Right lobe of liver (tissue), 6 donors: ENCODE data around the gene RANBP17. TPM values are rescaled to one million over a fixed set of nuclear protein-coding genes. Genes with fewer than 3 reads are reported as not detected.

Experiments used
- ATAC-seq, 4 donors: fragments of 200-7000 bp; cut with Tn5 transposase; one replicate each; pipeline ENCODE4 v1.9.1; 2020; ENCODE audit warnings: mild to moderate bottlenecking in 4 of 4, moderate library complexity in 4 of 4
- DNase-seq, 3 donors: peaks; one replicate each; pipeline ENCODE4 v3.0.0-alpha.2; 2020
- H3K27ac ChIP-seq, 3 donors: fragments of 200-600 bp; one replicate each; pipeline ENCODE4 v1.8.0; 2022
- H3K27me3 ChIP-seq, 2 donors: fragments of 200-600 bp; one replicate each; pipeline ENCODE4 v1.8.0; 2022
- H3K36me3 ChIP-seq, 4 donors: fragments of 200-600 bp; sonication (generic) in 1 of 4; one replicate each; pipeline versions ENCODE4 v1.5.1 to v1.8.0; 2017 to 2022; ENCODE audit warnings: control low read depth in 1 of 4
- H3K4me1 ChIP-seq, 4 donors: fragments of 200-600 bp; sonication (generic) in 1 of 4; one replicate each; pipeline versions ENCODE4 v1.5.1 to v1.8.0; 2017 to 2022; ENCODE audit warnings: control low read depth in 1 of 4
- H3K4me3 ChIP-seq, 3 donors: fragments of 200-600 bp; one replicate each; pipeline ENCODE4 v1.8.0; 2022
- H3K9me3 ChIP-seq, 4 donors: fragments of 200-600 bp; sonication (generic) in 1 of 4; one replicate each; pipeline versions ENCODE4 v1.5.1 to v1.8.0; 2017 to 2022; ENCODE audit warnings: control low read depth in 1 of 4
- CTCF ChIP-seq, 4 donors: fragments of 200-600 bp in 3 of 4; fragments of 450-650 bp in 1 of 4; IDR thresholded peaks; one replicate each; pipeline versions ENCODE4 v1.5.1 to v1.8.0; 2016 to 2022; ENCODE audit warnings: antibody characterized with exemption in 4 of 4, mild to moderate bottlenecking in 2 of 4
- POLR2A ChIP-seq: fragments of 450-650 bp; IDR thresholded peaks from one replicate; pipeline ENCODE4 v1.6.1; 2017; ENCODE audit warnings: antibody characterized with exemption, mild to moderate bottlenecking
- WGBS: methylation state at CpG from one replicate; pipeline ENCODE4 v1.1.6; 2018; ENCODE audit warnings: low coverage, low lambda C conversion rate; ENCODE audit not compliant: insufficient coverage; ENCODE audit errors: missing lambda C conversion rate; 5-methylcytosine and 5-hydroxymethylcytosine counted together
- intact Hi-C, 2 donors: fragments of 100-400 bp; cut with DNase I; formaldehyde crosslinking; loops; one replicate each; pipeline versions ENCODE4 v1.11.2 to v1.14.1; 2022
- total RNA-seq, 6 experiments: library from RNA; depleted of rRNA in 2 of 6; stranded (reverse); fragments of >200 nt in 2 of 6; fragmentation: NEBNext Ultra II Directional in 3 of 6; extraction: Animal tissue kit (Norgen Biotek cat#: 25700) in 3 of 6; gene quantifications; one replicate each; pipeline versions ENCODE4 v1.1.0 to v1.2.4, GENCODE V29; 2016 to 2023
- donor health status: DM: no; HTN: yes; CAD: no.
- donor health status: DM: no; HTN: no; CAD: no.
- donor health status: DM: no; HTN: no; CAD: no.
- donor health status: DM: no; HTN: yes; CAD: no.
- donor health status: DM: no; HTN: yes; CAD: no.

The RANBP17 gene
- total RNA-seq, 6 experiments from 2014 or later = 1.5 to 5.7 (median 4.7) TPM

- Histone ChIP-seq H3K9me3 (no peaks in the 10 kb centered on the region), H3K4me3 (no peak overlapping the region), H3K27ac (no peak overlapping the region), H3K4me1 (peaks cover 0 to 2% (median 0%) of the 10 kb centered on the region in 4 donors), H3K36me3 (no peaks in the 10 kb centered on the region), H3K27me3 (peaks cover 0 to 10% of the 10 kb centered on the region in 2 donors)
- intact Hi-C loops = no loop called here
- DNase-seq = peak in 1 of 3 donors; percentile 37
- peak in 1 of 4 donors; percentile 36 for ATAC-seq
- 32% methylated on average over 19 of the region's 20 CpGs for WGBS
- no peak for TF ChIP-seq POLR2A
- TF ChIP-seq CTCF (IDR thresholded peaks at IDR 0.05) = no peak
Measured at GRCh38 chr5:171323806-171324632, 462.2 kb downstream of the RANBP17 start.

- no peak for DNase-seq
- Histone ChIP-seq H3K27me3 (no peaks in the 10 kb centered on the region), H3K36me3 (no peaks in the 10 kb centered on the region), H3K4me1 (peaks cover 0 to 2% (median 0%) of the 10 kb centered on the region in 4 donors), H3K4me3 (no peak overlapping the region), H3K9me3 (no peaks in the 10 kb centered on the region), H3K27ac (no peak overlapping the region)
- TF ChIP-seq CTCF (IDR thresholded peaks at IDR 0.05) (no peak), POLR2A (no peak)
- no peak for ATAC-seq
- WGBS = 63% methylated on average over 5 of the region's 8 CpGs
- intact Hi-C loops = loop anchor here in 1 of 2 donors (10.0 kb wide), 1 partner anchor 125 kb away; no protein-coding TSS in a partner anchor
Measured at GRCh38 chr5:171330021-171330420, 468.2 kb downstream of the RANBP17 start.

DNA sequence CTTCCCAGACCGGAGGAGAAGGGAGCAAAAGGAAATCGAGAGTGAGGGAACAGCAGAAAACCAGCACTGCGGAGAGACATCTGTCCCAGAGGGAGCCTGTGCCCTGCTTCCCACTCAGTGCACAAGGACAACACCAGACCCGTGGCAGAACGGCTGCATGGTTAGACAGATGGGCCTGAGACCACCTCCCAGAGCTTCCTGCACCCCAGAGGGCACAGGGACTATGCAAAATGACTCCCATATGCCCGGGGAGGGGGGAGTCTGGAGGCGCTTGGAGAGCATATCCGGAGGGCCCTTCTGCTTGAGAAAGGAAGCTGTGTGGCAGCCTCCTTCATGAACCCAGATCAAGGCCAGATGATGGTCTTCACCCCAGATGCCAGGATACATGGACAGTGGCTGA, 473.8 kb downstream of the RANBP17 start:
- Histone ChIP-seq H3K36me3 (no peaks in the 10 kb centered on the region), H3K9me3 (no peaks in the 10 kb centered on the region), H3K4me3 (no peak overlapping the region), H3K27ac (no peak overlapping the region), H3K4me1 (no peaks in the 10 kb centered on the region), H3K27me3 (peaks cover 0 to 3% of the 10 kb centered on the region in 2 donors)
- 29% methylated on average over 3 of the region's 8 CpGs for WGBS
- ATAC-seq (no peak), DNase-seq (no peak)
- intact Hi-C loops = loop anchor here in 1 of 2 donors (10.0 kb wide), 1 partner anchor 131 kb away; no protein-coding TSS in a partner anchor
- TF ChIP-seq CTCF (IDR thresholded peaks at IDR 0.05) = no peak
- no peak for TF ChIP-seq POLR2A

- Histone ChIP-seq H3K27ac (no peak overlapping the region), H3K4me1 (no peaks in the 10 kb centered on the region), H3K27me3 (peaks cover 0 to 3% of the 10 kb centered on the region in 2 donors), H3K9me3 (no peaks in the 10 kb centered on the region), H3K36me3 (no peaks in the 10 kb centered on the region), H3K4me3 (peak overlapping the region in 2 of 3 donors; percentile 20 to 23)
- TF ChIP-seq CTCF (IDR thresholded peaks at IDR 0.05) (peak; percentile 20 to 55 (median 44)), POLR2A (no peak)
- intact Hi-C loops = loop anchor here in 1 of 2 donors (10.0 kb wide), 1 partner anchor 132 kb away; no protein-coding TSS in a partner anchor
- peak in 1 of 3 donors; percentile 27 for DNase-seq
- WGBS = 9% methylated on average over 25 of the region's 31 CpGs
- peak; percentile 55 to 73 (median 66) for ATAC-seq
Measured at GRCh38 chr5:171336521-171337209, 474.8 kb downstream of the RANBP17 start.
